HG03342 (cell line): Measurements from ENCODE around the gene NCBP2.
"Not testable (repeated sequence)": the region's sequence is repeated elsewhere in the genome, so short reads cannot be mapped to it uniquely, and the experiment has no call there.

Source experiments
- ATAC-seq: cut with Tn5 transposase; IDR thresholded peaks from one replicate; pipeline ENCODE4 v1.9.1; 2021; ENCODE audit warnings: mild to moderate bottlenecking, moderate library complexity; ENCODE audit not compliant: unreplicated experiment

Gene NCBP2

GRCh38 chr3:196968233-196969133 is 26.2 kb upstream of the NCBP2 start, which contains the start of gene PIGZ:
Gene PIGZ (minus strand): TSS chr3:196968833. CDS start chr3:196952031, 16,802 bp downstream.
- ATAC-seq: peak; percentile 54

- no peak for ATAC-seq
Observed at GRCh38 chr3:196967412-196968232, 25.3 kb upstream of the NCBP2 start.

GRCh38 chr3:196966526-196967401 is 24.4 kb upstream of the NCBP2 start:
- ATAC-seq: no peak

- no peak for ATAC-seq
Observed at GRCh38 chr3:196965804-196966173, 23.5 kb upstream of the NCBP2 start.

- ATAC-seq: no peak
Observed at GRCh38 chr3:196965112-196965803, 22.9 kb upstream of the NCBP2 start.

GRCh38 chr3:196963631-196963953 is 21.3 kb upstream of the NCBP2 start:
- no peak for ATAC-seq

GRCh38 chr3:196962930-196963630 is 20.8 kb upstream of the NCBP2 start:
- no peak for ATAC-seq

GRCh38 chr3:196962108-196962929 is 20.0 kb upstream of the NCBP2 start:
- no peak for ATAC-seq

GRCh38 chr3:196954832-196955231 is 12.5 kb upstream of the NCBP2 start:
- ATAC-seq: no peak

GRCh38 chr3:196951371-196951770 is 9.0 kb upstream of the NCBP2 start:
- no peak for ATAC-seq

- ATAC-seq: no peak
Observed at GRCh38 chr3:196949750-196950149, 7.4 kb upstream of the NCBP2 start.

- no peak for ATAC-seq
Observed at GRCh38 chr3:196949285-196949619, 6.9 kb upstream of the NCBP2 start.

GRCh38 chr3:196948442-196949284 is 6.3 kb upstream of the NCBP2 start:
- ATAC-seq: no peak

- no peak for ATAC-seq
Observed at GRCh38 chr3:196947860-196948441, 5.6 kb upstream of the NCBP2 start.

GRCh38 chr3:196947136-196947859 is 5.0 kb upstream of the NCBP2 start:
- no peak for ATAC-seq

GRCh38 chr3:196944037-196944790 is 1.9 kb upstream of the NCBP2 start:
- ATAC-seq: not testable (repeated sequence)
